HEK293 (cell line): ENCODE results near the gene EIF1.

Experiments used
- CTCF ChIA-PET: fragments of 350-600 bp; formaldehyde crosslinking; extraction: SDS; loops from one replicate; lab custom pipeline; 2021; ENCODE audit warnings: antibody characterized with exemption; lab: Yijun Ruan, JAX
- POLR2A ChIA-PET: fragments of 300-600 bp; formaldehyde crosslinking; extraction: SDS; loops from one replicate; lab custom pipeline; 2020; ENCODE audit warnings: antibody characterized with exemption, inconsistent platforms; lab: Yijun Ruan, JAX
- H3K27ac ChIP-seq: fragments of 200-500 bp; sonication (Bioruptor generic); 2 replicates; pipeline ENCODE4 v1.5.1; 2014; ENCODE audit warnings: low read depth, low read length, control low read depth, inconsistent platforms; ENCODE audit errors: extremely low read depth
- H3K36me3 ChIP-seq, 2 experiments: fragments of 200-500 bp in 1 of 2; sonication (Bioruptor generic) in 1 of 2; 1 replicate in 1 of 2; 2 replicates in 1 of 2; pipeline ENCODE4 v1.5.1; 2014 to 2017; ENCODE audit warnings: inconsistent platforms in 2 of 2, low read length in 2 of 2; ENCODE audit not compliant: control insufficient read depth in 2 of 2, insufficient read depth in 1 of 2
- H3K4me1 ChIP-seq: fragments of 200-500 bp; sonication (Bioruptor generic); 2 replicates; pipeline ENCODE4 v1.5.1; 2014; ENCODE audit warnings: mild to moderate bottlenecking, low read length, inconsistent platforms; ENCODE audit not compliant: control insufficient read depth, insufficient read depth
- H3K4me3 ChIP-seq: 2 replicates; pipeline ENCODE4 v1.5.1; 2011; ENCODE audit warnings: low read depth, mild to moderate bottlenecking, control low read depth, low read length, moderate library complexity
- H3K9me3 ChIP-seq: fragments of 200-500 bp; sonication (Bioruptor generic); 2 replicates; pipeline ENCODE4 v1.5.1; 2014; ENCODE audit warnings: low read depth, low read length, inconsistent platforms; ENCODE audit not compliant: control insufficient read depth, insufficient read depth
- GLIS1 ChIP-seq: fragments of 450-650 bp; formaldehyde crosslinking; IDR thresholded peaks from 2 replicates; pipeline ENCODE4 v1.5.1; 2016; ENCODE audit warnings: missing biosample characterization, missing genetic modification characterization
- PRDM10 ChIP-seq: fragments of 450-650 bp; formaldehyde crosslinking; IDR thresholded peaks from 2 replicates; pipeline ENCODE4 v1.5.1; 2016; ENCODE audit warnings: missing biosample characterization, missing genetic modification characterization
- RBAK ChIP-seq: fragments of 450-650 bp; formaldehyde crosslinking; IDR thresholded peaks from 2 replicates; pipeline ENCODE4 v1.5.1; 2016; ENCODE audit warnings: missing biosample characterization, missing genetic modification characterization
- SCRT1 ChIP-seq: fragments of 450-650 bp; formaldehyde crosslinking; IDR thresholded peaks from 2 replicates; pipeline ENCODE4 v1.5.1; 2016; ENCODE audit warnings: missing biosample characterization, missing genetic modification characterization, borderline replicate concordance
- SCRT2 ChIP-seq: fragments of 450-650 bp; formaldehyde crosslinking; IDR thresholded peaks from 2 replicates; pipeline ENCODE4 v1.5.1; 2016; ENCODE audit warnings: missing biosample characterization, missing genetic modification characterization
- ZBTB1 ChIP-seq: fragments of 450-650 bp; formaldehyde crosslinking; IDR thresholded peaks from 2 replicates; pipeline ENCODE4 v1.5.1; 2016; ENCODE audit warnings: missing biosample characterization, missing genetic modification characterization
- ZNF132 ChIP-seq: fragments of 450-650 bp; formaldehyde crosslinking; IDR thresholded peaks from 2 replicates; pipeline ENCODE4 v1.5.1; 2017; ENCODE audit warnings: missing biosample characterization, missing genetic modification characterization, borderline replicate concordance
- ZNF175 ChIP-seq: fragments of 450-650 bp; formaldehyde crosslinking; IDR thresholded peaks from 2 replicates; pipeline ENCODE4 v1.5.1; 2016; ENCODE audit warnings: missing biosample characterization, missing genetic modification characterization
- ZNF426 ChIP-seq: fragments of 450-650 bp; formaldehyde crosslinking; IDR thresholded peaks from 2 replicates; pipeline ENCODE4 v1.5.1; 2017; ENCODE audit warnings: missing biosample characterization, missing genetic modification characterization, mild to moderate bottlenecking, inconsistent platforms, moderate library complexity
- ZNF548 ChIP-seq: fragments of 450-650 bp; formaldehyde crosslinking; IDR thresholded peaks from 2 replicates; pipeline ENCODE4 v1.5.1; 2016; ENCODE audit warnings: missing biosample characterization, missing genetic modification characterization
- ZNF624 ChIP-seq: fragments of 450-650 bp; formaldehyde crosslinking; IDR thresholded peaks from 2 replicates; pipeline ENCODE4 v1.5.1; 2017; ENCODE audit warnings: missing biosample characterization, missing genetic modification characterization
- ZNF645 ChIP-seq: fragments of 450-650 bp; formaldehyde crosslinking; IDR thresholded peaks from 2 replicates; pipeline ENCODE4; 2016; ENCODE audit warnings: missing biosample characterization, missing genetic modification characterization
- ZNF76 ChIP-seq: fragments of 450-650 bp; formaldehyde crosslinking; IDR thresholded peaks from 2 replicates; pipeline ENCODE4; 2016; ENCODE audit warnings: low read depth, missing biosample characterization, missing genetic modification characterization, borderline replicate concordance
- TF ChIP-seq, protein P1 (sequence below): fragments of 450-650 bp; formaldehyde crosslinking; IDR thresholded peaks from 2 replicates; pipeline ENCODE4 v1.5.1; 2016; ENCODE audit warnings: missing biosample characterization, missing genetic modification characterization

EIF1 gene

GRCh38 chr17:41681776-41682175 is 6.9 kb upstream of the EIF1 start:
- H3K9me3 ChIP-seq, result no peaks in the 10 kb centered on the region
- no peaks in the 10 kb centered on the region for H3K36me3 ChIP-seq
- no peak overlapping the region for H3K4me3 ChIP-seq
- ChIA-PET POLR2A (interaction anchor here (3.9 kb wide), 1 partner anchor 8 kb away, joined by 104 read pairs; the partner anchor contains the start of gene EIF1), CTCF (interaction anchor here (9.2 kb wide), 1 partner anchor 15 kb away, joined by 126 read pairs; no protein-coding TSS in a partner anchor)
- H3K27ac ChIP-seq, result no peak overlapping the region
- TF ChIP-seq SCRT2 (tag by site-specific recombination) (peak; percentile 76), ZNF624 (tag by site-specific recombination) (no peak), SCRT1 (peak; percentile 67; the same call in 1 of the 2 replicates)
- TF ChIP-seq, protein P1, sequence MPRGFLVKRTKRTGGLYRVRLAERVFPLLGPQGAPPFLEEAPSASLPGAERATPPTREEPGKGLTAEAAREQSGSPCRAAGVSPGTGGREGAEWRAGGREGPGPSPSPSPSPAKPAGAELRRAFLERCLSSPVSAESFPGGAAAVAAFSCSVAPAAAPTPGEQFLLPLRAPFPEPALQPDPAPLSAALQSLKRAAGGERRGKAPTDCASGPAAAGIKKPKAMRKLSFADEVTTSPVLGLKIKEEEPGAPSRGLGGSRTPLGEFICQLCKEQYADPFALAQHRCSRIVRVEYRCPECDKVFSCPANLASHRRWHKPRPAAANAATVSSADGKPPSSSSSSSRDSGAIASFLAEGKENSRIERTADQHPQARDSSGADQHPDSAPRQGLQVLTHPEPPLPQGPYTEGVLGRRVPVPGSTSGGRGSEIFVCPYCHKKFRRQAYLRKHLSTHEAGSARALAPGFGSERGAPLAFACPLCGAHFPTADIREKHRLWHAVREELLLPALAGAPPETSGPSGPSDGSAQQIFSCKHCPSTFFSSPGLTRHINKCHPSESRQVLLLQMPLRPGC, result no peak
- H3K4me1 ChIP-seq, result no peaks in the 10 kb centered on the region

- H3K9me3 ChIP-seq, result no peaks in the 10 kb centered on the region
- H3K4me1 ChIP-seq, result no peaks in the 10 kb centered on the region
- POLR2A ChIA-PET, result no interaction called here
- no peak overlapping the region for H3K4me3 ChIP-seq
- CTCF ChIA-PET, result interaction anchor here (9.2 kb wide), 1 partner anchor 16 kb away, joined by 126 read pairs; no protein-coding TSS in a partner anchor
- no peak for TF ChIP-seq ZNF175 (tag by site-specific recombination)
- TF ChIP-seq ZBTB1 (tag by site-specific recombination), result no peak
- TF ChIP-seq RBAK (tag by site-specific recombination), result no peak
- TF ChIP-seq GLIS1 (tag by site-specific recombination), result no peak
- no peak for TF ChIP-seq ZNF426
- TF ChIP-seq ZNF132 (tag by site-specific recombination), result no peak
- TF ChIP-seq ZNF645 (tag by site-specific recombination), result no peak
- no peak for TF ChIP-seq PRDM10 (tag by site-specific recombination)
- no peaks in the 10 kb centered on the region for H3K36me3 ChIP-seq
- H3K27ac ChIP-seq, result no peak overlapping the region
These were observed 6.1 kb upstream of the EIF1 start for GRCh38 chr17:41682631-41683030.

DNA sequence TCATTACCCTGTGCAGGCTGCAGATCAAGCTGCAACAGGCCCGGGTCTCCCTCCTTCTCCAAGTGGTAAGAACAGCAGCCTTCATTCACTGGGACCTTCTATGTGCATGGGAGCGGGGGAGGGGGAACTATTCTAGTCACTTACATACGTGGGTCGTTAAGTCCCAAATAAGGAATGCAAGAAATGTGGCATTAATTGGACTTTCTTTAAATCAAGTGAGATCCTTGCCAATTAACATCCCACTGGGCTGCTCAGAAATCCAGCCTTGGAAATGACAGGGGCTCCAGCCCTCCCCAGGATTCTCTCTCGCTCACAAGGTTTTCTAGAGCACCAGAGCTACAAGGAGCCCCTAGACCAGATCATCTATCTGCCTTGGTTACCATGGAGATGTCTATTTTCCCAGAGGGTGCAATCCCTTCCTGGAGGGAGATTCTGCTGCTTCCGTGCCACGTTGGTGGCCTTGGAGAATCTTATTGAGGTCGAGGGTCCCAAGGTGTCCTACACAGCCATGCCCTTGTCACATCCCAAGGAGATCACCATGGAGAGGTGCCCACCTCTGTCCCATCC is 5.2 kb upstream of the EIF1 start:
- ChIA-PET CTCF (interaction anchor here (0.6 to 9.2 kb wide), 3 partner anchors 17 to 832 kb away, joined by 3 to 126 read pairs (median 3); no protein-coding TSS in a partner anchor), POLR2A (no interaction called here)
- no peaks in the 10 kb centered on the region for H3K36me3 ChIP-seq
- no peak overlapping the region for H3K27ac ChIP-seq
- H3K4me3 ChIP-seq, result no peak overlapping the region
- H3K4me1 ChIP-seq, result no peaks in the 10 kb centered on the region
- no peak for TF ChIP-seq ZNF548 (tag by site-specific recombination)
- peak; percentile 87 for TF ChIP-seq PRDM10 (tag by site-specific recombination)
- TF ChIP-seq ZNF76 (tag by site-specific recombination), result no peak
- no peaks in the 10 kb centered on the region for H3K9me3 ChIP-seq
